OCI-M2 (cell line): ENCODE measurements around the gene RPH3AL.
"Not testable (repeated sequence)": the region's sequence is repeated elsewhere in the genome, so short reads cannot be mapped to it uniquely, and the experiment has no call there.

Experiments
- DNase-seq: peaks from one replicate; lab custom pipeline; 2025; ENCODE audit not compliant: unreplicated experiment; lab: John Stamatoyannopoulos, UW

The RPH3AL gene

GRCh38 chr17:320809-321385, 31.7 kb downstream of the RPH3AL start:
- DNase-seq = no peak

GRCh38 chr17:320139-320538, 32.5 kb downstream of the RPH3AL start:
- DNase-seq = no peak

DNA sequence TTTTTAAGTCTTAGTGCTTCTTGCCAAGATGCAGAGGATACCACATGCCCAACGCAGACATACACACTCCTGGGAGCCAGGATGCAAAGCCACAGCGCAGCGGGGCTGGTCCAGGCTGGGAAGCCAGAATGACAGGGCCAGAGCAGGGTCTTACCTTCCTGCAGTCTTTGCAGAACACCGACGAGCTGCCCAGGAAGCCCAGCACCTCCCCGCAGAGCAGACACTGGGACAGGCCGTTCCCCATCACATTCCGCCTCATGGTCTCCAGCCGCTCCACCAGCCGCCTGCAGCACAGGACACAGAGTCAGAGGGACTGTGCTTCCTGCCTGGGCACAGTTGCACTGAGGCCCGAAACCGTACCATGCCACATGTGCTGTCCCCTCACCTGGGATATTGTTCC, 33.3 kb downstream of the RPH3AL start:
- DNase-seq = no peak

DNA sequence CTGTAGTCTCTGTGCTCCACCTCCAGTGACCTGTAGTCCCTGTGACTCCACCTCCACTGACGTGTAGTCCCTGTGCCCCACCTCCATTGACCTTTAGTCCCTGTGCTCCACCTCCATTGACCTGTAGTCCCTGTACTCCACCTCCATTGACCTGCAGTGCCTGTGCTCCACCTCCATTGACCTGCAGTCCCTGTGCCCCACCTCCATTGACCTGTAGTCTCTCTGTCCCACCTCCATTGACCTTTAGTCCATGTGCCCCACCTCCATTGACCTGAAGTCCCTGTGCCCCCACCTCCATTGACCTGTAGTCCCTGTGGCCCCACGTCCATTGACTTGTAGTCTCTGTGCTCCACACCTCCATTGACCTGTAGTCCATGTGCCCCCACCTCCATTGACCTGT, 35.5 kb downstream of the RPH3AL start:
- DNase-seq = not testable (repeated sequence)

GRCh38 chr17:315399-315798, 37.2 kb downstream of the RPH3AL start:
- not testable (repeated sequence) for DNase-seq

GRCh38 chr17:314614-314944, 38.0 kb downstream of the RPH3AL start:
- DNase-seq = not testable (repeated sequence)

GRCh38 chr17:313911-314613, 38.5 kb downstream of the RPH3AL start:
- DNase-seq = no peak

DNA sequence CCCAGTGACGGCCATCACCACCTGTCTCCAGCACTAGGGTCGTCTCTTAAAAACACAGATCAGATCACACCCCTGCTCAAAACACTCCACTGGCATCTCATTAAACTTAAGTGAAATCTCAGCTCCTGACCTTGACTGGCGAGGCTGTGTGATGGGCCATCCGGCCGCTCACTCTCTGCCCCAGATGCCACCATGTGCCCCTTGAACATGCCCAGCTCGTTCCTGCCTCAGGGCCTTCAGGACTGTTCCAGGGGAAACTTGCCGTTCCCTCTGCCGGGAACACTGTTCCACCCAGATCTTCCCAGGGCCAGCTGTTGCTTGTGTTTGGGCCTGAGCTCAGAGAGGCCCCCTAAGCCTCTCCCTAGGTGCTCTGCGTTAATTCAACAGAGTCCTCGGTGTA, 39.4 kb downstream of the RPH3AL start:
- no peak for DNase-seq

DNA sequence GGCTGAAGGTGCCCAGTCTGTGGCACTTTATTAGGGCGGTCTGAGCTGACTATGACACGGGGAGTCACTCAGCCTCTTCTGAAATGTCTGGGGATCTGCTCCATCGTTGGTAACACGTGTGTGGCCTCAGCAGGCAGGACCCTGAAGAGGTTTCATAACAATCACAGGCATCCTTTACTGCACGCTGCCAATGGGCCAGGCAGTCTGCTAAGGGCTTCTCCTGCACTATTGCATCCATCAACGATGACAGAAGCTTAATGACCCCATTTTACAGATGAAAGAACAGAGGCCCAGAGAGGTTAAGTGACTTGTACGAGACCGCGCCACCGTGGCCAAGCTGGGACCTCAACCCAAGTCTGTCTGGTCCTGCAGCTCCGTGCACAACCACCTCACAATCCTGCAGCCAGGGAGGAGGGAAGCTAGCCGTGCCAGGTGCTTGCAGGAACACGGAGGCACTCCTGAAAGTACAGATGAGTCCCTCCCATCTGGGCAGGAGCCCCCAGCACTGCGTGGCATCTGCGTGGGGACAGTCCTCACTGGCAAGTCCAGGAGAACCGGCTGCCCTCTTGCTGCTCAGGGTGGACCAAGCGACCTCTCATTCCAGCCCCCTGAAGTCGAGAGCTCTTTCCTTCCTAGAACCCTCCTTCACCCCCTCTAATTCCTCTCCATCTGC, 40.0 kb downstream of the RPH3AL start:
- no peak for DNase-seq

DNA sequence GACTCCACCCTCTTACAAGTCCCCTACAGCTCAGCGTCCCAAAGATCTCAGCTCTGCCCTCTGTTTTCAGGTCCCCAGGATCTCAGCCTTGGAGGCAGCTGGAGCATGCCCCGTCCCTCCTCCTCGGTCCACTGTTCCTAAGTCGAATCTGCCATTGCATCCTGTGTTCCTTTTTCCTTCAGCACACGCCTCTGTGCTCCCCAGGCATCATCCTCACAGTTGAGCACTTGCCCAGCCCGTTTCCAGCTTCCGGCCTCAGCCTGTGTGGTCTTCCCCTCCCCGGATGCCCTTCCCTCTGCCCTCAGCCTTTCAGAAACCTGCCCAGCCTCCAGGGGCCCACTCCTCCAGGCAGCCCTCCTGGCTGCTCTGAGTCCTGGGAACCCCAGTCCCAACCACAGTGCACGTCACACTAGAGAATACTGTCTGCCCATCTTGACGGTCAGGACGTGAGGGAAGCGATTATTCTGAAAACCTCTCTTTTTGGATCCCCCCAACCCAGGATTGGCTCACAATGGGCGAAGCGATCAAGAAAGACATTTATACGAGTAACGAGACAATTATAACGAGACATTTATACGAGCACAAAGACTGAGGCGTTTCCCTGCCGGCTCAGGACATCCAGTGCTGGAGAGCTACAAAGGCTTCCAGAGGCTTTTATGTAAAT, 41.4 kb downstream of the RPH3AL start:
- no peak for DNase-seq

GRCh38 chr17:310111-311010, 42.2 kb downstream of the RPH3AL start:
- DNase-seq = no peak

GRCh38 chr17:309361-309888, 43.2 kb downstream of the RPH3AL start:
- DNase-seq = no peak

DNA sequence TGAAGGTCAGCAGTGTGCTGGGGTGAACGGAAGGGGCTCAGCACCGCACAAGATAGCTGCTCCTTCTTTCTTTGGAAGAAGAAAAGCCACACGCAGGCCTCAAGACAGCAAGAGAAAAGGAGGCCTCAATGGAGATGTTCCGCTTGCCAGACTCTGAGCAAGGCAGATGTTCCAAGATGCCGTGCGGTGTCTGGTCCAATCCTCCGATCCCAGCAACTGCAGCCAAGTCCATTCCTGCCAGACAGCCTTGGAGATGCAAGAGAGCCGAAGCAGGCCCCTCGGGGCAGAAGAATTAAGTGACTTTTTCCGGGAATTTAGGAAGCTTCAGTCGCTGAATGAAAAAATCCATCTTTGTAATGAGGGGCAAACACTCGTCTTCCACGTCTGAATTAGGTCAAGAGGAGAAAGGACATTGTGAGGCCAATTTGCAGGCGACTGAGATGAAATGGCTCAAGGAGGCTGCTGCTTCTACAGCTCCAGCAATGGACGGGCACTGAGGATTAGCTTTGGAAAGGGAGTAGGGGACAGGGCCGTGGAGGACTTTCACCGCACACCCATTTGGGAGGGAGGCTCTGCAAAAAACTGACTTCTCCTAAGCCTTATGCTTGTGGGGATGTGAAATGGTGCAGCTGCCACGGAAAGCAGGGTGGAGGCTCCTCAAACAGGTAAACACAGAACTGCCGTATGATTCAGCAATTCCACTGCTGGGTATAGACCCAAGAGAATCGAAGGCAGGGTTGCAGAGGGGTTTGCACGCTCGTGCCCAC, 44.7 kb downstream of the RPH3AL start:
- DNase-seq = no peak

- no peak for DNase-seq
These were observed 45.3 kb downstream of the RPH3AL start for GRCh38 chr17:307295-307691.

DNA sequence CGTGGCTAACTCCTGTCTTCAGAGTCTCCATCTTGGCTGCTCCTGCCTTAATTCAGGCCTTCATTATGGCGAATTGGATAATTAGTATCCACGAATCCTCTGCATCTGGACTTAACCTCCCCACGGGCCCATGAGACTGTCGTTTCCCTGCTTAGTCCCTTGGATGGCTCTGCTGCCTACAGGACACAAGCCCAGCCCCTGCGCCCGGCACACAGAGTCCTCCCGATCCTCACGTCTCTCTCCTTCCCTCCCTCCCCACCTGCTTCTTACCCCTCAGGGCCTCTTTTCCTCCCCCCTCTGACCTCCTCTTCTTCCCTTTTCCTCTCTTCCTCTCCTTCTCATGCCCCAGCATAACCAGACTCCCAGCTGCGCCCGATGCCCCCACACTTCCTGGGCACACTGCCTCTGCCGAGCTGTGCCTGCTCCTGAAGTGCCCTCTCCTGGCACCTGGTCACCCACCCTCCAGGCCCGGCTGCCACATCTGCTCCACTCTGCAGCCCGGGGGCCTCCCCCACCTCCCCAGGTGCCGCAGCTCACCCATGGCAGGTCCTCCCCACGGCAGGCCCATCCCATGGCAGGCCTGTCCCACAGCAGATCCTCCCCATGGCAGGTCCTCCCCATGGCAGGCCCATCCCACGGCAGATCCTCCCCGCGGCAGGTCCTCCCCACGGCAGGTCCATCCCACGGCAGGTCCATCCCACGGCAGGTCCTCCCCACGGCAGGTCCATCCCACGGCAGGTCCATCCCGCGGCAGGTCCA, 45.9 kb downstream of the RPH3AL start:
- DNase-seq = no peak

DNA sequence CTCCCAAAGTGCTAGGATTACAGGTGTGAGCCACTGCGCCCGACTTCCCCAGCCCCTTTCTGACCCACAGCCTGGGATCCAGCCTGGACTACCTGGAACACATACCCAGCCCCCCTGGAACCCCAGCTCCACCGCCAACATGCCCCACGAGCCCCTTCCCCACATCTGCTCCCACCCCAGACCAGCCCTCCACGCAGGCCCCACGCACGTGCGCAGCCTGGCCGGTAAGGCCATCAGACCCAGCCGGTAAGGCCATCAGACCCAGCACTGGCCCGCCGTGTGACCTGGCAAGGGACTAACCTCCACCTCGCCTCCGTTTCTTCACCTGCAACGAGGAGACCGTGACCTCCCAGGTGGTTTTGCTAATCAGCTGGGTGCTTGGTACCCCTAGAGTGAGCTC, 46.5 kb downstream of the RPH3AL start:
- no peak for DNase-seq

- no peak for DNase-seq
These were observed 47.3 kb downstream of the RPH3AL start for GRCh38 chr17:305090-305976.

GRCh38 chr17:304461-304860, 48.1 kb downstream of the RPH3AL start:
- no peak for DNase-seq
